Renal cortical epithelial cell (primary cell): ENCODE data around the gene EEF1G. TPM values are rescaled to one million over a fixed set of nuclear protein-coding genes. Genes with fewer than 3 reads are reported as not detected.
A peak's percentile ranks its signal among the peaks of the same experiment; 100 is the strongest.
"Not testable (repeated sequence)": the region's sequence is repeated elsewhere in the genome, so short reads cannot be mapped to it uniquely, and the experiment has no call there.

Experiments used
- DNase-seq: peaks from one replicate; pipeline ENCODE4 v3.0.0-alpha.2; 2011; ENCODE audit warnings: low read depth
- total RNA-seq: library from RNA; depleted of rRNA; stranded (reverse); fragments of >200 nt; gene quantifications from 2 replicates; pipeline ENCODE4 v1.2.3, GENCODE V29; 2014

Gene EEF1G
- total RNA-seq, 1 donor from 2014 or later, result 1,623 TPM

GRCh38 chr11:62577046-62577714 is 3.5 kb upstream of the EEF1G start:
- no peak for DNase-seq

- no peak for DNase-seq
Observed at GRCh38 chr11:62575837-62576236, 2.1 kb upstream of the EEF1G start.

GRCh38 chr11:62575156-62575555 is 1.5 kb upstream of the EEF1G start:
- no peak for DNase-seq

- no peak for DNase-seq
Observed at GRCh38 chr11:62574363-62575071, 826 bp upstream of the EEF1G start.

GRCh38 chr11:62573006-62573591 is 592 bp downstream of the EEF1G start:
- DNase-seq, result no peak

- no peak for DNase-seq
Observed at GRCh38 chr11:62572431-62572830, 1.3 kb downstream of the EEF1G start.

- not testable (repeated sequence) for DNase-seq
Observed at GRCh38 chr11:62571493-62571892, 2.2 kb downstream of the EEF1G start.

- not testable (repeated sequence) for DNase-seq
Observed at GRCh38 chr11:62570903-62571302, 2.8 kb downstream of the EEF1G start.

GRCh38 chr11:62569611-62570010 is 4.1 kb downstream of the EEF1G start:
- DNase-seq, result no peak

- DNase-seq, result no peak
Observed at GRCh38 chr11:62567018-62567633, 6.6 kb downstream of the EEF1G start.

GRCh38 chr11:62566247-62566646 is 7.4 kb downstream of the EEF1G start:
- no peak for DNase-seq

- no peak for DNase-seq
Observed at GRCh38 chr11:62565100-62565802, 8.4 kb downstream of the EEF1G start.

- not testable (repeated sequence) for DNase-seq
Observed at GRCh38 chr11:62561677-62562230, 11.9 kb downstream of the EEF1G start.

- peak; percentile 97 for DNase-seq
Observed at GRCh38 chr11:62560566-62561103, 13.1 kb downstream of the EEF1G start.

GRCh38 chr11:62559626-62560025 is 14.1 kb downstream of the EEF1G start:
- DNase-seq, result not testable (repeated sequence)

- DNase-seq, result no peak
Observed at GRCh38 chr11:62559204-62559603, 14.5 kb downstream of the EEF1G start.

GRCh38 chr11:62558669-62559068 is 15.0 kb downstream of the EEF1G start:
- DNase-seq, result no peak

- no peak for DNase-seq
Observed at GRCh38 chr11:62556875-62557631, 16.6 kb downstream of the EEF1G start.

GRCh38 chr11:62556108-62556874 is 17.4 kb downstream of the EEF1G start:
- peak; percentile 95 for DNase-seq
